H1 (cell line): Measurements from ENCODE around the gene VPS18.

Experiments
- CHD2 ChIP-seq: IDR thresholded peaks from 2 replicates; pipeline ENCODE4 v1.6.1; 2012; ENCODE audit warnings: low read length, improper control_type of control experiment
- JUN ChIP-seq: IDR thresholded peaks from 2 replicates; pipeline ENCODE4 v1.6.1; 2011; ENCODE audit warnings: low read depth, mild to moderate bottlenecking, improper control_type of control experiment, low read length
- RXRA ChIP-seq: IDR thresholded peaks from 2 replicates; pipeline ENCODE4 v1.6.1; 2011; ENCODE audit warnings: low read depth, mild to moderate bottlenecking, low read length, moderate library complexity; ENCODE audit not compliant: insufficient read depth
- TAF1 ChIP-seq: IDR thresholded peaks from 2 replicates; pipeline ENCODE4 v1.6.1; 2011; ENCODE audit warnings: mild to moderate bottlenecking, low read depth, low read length

DNA sequence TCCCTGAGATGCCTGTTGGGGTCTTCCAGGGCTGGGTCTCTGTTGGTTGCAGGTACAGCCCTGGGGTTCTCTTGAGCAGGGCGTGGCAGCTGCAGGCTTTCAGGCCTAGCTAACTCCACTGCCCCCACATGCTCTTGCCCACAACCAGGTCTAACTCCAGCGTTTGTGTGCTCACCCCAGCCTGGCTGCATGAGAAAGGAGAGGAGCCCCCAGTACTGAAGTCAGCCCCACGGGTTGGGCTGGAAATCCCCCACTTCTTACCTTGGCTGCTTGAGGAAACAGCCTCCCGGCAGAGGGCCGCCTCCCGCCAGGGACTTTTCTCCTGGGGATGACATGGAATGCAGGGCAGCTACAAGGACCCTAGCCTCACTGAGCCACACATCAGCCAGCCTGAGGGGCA lies 18.2 kb downstream of the VPS18 start:
- no peak for TF ChIP-seq CHD2
- TF ChIP-seq TAF1, result no peak
- TF ChIP-seq RXRA, result no peak
- TF ChIP-seq JUN, result no peak
